B cell (primary cell): ENCODE results near the gene ATP10B.

Source experiments
- EZH2 ChIP-seq: IDR thresholded peaks from 2 replicates; pipeline ENCODE4 v1.6.1; 2012; ENCODE audit warnings: borderline replicate concordance, low read depth, mild to moderate bottlenecking, moderate library complexity, low read length; ENCODE audit not compliant: insufficient read depth, poor library complexity, severe bottlenecking
- TF ChIP-seq, protein P1 (sequence below): fragments of 200-600 bp; IDR thresholded peaks from one replicate; pipeline ENCODE4 v1.8.0; 2022; ENCODE audit warnings: antibody characterized with exemption, mild to moderate bottlenecking

DNA sequence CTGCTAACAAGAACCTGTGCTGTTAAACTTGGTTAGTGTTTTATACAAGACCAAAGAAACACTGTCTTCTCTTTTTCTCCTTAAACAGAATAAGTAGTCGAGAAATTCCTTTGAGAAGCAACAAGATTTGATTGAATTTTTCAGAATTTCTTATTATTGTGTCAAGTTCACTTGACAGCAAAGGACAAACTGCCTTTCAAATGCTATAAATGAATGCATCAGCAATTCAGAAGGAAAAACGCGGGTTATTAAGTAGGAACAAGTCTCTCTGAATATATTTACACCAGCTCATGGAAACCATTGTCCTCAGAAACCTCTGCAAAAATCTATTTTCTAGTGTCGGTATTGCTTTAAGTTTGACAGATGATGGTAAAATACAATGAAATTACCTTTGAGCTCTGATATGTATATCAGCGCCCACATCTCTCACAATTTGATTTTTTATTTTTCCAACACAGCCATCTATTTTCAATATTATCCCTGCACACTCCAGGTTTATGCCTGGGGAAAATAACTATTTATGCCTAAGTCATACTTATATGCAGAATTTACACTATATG, 4.4 kb downstream of the ATP10B start:
- TF ChIP-seq, protein P1, sequence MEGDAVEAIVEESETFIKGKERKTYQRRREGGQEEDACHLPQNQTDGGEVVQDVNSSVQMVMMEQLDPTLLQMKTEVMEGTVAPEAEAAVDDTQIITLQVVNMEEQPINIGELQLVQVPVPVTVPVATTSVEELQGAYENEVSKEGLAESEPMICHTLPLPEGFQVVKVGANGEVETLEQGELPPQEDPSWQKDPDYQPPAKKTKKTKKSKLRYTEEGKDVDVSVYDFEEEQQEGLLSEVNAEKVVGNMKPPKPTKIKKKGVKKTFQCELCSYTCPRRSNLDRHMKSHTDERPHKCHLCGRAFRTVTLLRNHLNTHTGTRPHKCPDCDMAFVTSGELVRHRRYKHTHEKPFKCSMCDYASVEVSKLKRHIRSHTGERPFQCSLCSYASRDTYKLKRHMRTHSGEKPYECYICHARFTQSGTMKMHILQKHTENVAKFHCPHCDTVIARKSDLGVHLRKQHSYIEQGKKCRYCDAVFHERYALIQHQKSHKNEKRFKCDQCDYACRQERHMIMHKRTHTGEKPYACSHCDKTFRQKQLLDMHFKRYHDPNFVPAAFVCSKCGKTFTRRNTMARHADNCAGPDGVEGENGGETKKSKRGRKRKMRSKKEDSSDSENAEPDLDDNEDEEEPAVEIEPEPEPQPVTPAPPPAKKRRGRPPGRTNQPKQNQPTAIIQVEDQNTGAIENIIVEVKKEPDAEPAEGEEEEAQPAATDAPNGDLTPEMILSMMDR: no peak
- no peak for TF ChIP-seq EZH2
